ENCODE measurements around the gene EGLN1.
"Not testable (repeated sequence)": the region's sequence is repeated elsewhere in the genome, so short reads cannot be mapped to it uniquely, and the experiment has no call there.

The EGLN1 gene

DNA sequence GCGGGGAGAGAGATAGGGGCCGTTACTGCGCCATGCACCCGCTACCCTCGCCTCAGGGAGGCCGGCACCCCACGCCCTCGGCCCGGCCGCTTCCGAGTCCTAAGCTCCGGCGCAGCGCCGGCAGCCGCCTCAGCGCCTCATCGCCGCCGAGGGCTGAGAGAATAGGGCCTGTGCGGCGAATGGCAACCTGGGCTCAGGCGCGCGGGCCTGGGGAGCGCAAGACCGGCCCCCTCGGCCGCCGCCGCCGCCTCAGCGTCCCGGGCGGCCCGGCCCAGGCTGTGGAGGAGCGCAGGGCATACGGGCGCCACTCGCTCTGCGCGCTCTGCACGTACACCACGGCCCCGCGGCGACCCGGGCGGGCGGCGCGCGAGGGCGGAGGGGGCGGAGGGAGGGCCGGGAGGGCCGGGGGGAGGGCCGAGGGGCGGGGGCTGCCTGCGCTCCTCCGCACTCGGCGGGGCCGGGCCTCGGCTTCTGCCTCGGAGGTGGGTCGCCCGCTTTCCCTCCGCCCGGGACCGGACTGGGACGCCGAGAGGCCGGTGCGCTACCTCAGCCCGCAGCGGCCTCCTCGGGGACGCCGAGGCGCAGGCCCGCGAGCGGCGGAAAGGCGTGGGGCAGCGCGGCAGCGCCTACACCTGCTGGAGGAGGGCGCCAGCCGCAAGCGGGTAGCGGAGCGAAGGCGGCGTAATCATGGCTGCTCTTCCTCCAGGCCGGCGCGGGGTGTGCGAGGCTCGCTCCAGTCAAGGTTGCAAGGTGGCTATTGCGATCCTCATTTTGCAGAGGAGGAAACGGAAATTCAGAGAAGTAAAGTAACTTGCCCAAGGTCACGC is at the start of gene EGLN1:
TSS of gene EGLN1 (minus strand) at position 317 of the 827 bp plus-strand sequence. CDS start 399 bp downstream, outside the sequence.
- DNase-seq, result peak; percentile 73

DNA sequence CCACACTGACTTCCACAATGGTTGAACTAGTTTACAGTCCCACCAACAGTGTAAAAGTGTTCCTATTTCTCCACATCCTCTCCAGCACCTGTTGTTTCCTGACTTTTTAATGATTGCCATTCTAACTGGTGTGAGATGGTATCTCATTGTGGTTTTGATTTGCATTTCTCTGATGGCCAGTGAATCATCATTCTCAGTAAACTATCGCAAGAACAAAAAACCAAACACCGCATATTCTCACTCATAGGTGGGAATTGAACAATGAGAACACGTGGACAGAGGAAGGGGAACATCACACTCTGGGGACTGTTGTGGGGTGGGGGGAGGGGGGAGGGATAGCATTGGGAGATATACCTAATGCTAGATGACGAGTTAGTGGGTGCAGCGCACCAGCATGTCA is 49.4 kb upstream of the EGLN1 start:
- DNase-seq, result not testable (repeated sequence)

DNA sequence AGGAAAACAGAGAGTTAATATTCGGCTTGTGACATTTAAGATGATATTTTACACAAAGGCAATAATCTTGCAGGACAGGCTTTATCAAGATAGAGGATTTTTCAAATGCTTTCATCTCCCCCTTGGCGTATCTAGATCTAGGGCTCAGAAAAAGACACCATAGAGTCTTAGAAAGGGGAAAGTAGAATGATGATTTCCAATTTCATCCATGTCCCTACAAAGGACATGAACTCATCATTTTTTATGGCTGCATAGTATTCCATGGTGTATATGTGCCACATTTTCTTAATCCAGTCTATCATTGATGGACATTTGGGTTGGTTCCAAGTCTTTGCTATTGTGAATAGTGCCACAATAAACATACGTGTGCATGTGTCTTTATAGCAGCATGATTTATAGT is 48.9 kb upstream of the EGLN1 start:
- not testable (repeated sequence) for DNase-seq

DNA sequence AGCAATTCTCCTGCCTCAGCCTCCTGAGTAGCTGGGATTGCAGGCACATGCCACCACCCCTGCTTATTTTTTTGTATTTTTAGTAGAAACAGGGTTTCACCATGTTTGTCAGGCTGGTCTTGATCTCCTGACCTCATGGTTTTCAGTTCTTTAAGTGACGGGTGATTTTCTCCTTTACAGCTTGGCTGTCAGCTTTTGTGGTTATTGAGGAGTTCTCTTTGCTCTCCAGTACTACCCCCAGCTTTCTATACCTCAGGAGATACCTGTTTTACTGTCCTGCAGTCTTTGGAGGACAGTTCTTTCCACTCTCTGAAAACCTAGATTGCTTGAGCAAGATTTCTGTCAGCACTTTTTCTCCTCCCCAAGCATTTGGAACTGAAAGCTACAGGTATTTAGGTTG is 45.9 kb upstream of the EGLN1 start:
- DNase-seq, result no peak

DNA sequence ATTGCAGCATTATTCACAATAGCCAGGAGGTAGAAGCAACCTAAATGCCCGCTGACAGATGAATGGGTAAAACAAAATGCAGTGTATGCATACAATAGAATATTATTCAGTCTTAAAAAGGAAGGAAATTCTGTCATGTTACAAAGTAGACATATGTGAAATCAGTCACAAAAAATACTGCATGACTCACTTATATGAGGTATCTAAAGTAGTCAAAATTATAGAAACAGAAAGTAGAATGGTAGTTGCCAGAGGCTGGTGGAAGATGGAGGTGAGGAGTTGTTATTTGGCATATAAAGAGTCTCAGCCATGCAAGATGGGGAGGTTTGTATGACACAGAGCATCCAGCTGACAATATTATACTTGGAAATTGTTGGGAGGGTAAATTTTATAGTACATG is 43.0 kb upstream of the EGLN1 start:
- no peak for DNase-seq

DNA sequence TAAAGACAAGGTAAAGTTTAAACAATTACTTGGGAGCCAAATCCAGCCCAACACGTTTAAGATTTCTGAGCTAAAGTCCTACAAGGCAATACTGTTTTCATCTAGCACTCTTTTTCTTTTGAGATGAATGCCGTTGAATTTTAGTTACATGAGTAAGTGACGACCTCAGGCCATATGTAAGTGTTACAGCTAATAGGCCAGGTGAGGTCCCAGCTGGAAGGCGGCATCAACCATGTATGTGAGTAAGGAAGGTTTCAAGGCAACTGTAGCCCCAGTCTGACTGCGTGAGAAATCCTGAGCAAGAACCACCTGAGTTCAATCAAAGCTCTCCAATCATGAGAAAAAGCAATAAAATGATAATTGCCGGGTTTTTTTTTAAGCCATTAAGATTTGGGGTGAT is 41.5 kb upstream of the EGLN1 start:
- DNase-seq, result no peak

DNA sequence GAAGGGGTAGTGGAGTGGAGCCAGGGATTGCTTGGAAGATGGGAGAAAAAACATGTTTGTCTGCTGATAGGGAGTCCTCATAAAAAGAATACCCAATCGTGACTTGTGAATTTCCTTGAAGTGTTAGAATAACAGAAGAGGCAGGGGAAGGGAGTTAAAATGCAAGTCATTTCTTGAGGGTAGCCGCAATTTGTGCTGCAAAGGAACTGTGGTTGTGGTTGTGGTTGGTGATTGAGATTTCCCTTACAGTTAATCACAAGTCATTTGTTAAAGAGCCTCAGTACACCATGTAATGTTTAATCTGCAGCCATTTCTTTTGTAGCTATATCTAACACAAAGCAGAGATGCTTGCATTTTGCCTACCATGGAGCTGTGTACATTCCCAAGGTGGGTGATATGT is 38.5 kb upstream of the EGLN1 start:
- no peak for DNase-seq

DNA sequence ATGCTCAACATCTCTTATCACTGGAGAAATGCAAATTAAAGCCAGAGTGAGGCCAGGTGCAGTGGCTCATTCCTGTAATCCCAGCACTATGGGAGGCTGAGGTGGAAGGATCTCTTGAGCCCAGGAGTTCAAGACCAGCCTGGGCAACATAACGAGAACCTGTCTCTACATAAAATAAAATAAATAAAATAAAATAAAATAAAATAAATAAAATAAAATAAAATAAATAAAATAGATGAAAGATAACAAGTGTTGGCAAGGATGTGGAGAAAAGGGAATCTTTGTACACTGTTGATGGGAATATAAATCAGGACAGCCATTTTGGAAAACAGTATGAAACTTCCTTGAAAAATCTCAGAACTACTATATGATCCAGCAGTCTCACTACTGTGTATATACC is 37.4 kb upstream of the EGLN1 start:
- not testable (repeated sequence) for DNase-seq

DNA sequence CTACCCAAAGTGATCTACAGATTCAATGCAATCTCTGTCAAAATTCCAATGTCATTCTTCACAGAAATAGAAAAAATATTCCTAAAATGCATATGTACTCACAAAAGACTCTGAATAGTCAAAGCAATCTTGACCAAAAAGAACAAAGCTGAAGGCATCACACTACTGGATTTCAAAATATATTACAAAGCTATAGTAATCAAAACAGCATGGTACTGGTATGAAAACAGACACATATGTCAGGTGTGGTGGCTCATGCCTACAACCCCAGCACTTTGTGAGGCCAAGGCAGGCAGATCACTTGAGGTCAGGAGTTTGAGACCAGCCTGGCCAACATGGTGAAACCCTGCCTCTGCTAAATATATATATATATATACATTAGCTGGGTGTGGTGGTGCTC is 35.9 kb upstream of the EGLN1 start:
- DNase-seq, result not testable (repeated sequence)

DNA sequence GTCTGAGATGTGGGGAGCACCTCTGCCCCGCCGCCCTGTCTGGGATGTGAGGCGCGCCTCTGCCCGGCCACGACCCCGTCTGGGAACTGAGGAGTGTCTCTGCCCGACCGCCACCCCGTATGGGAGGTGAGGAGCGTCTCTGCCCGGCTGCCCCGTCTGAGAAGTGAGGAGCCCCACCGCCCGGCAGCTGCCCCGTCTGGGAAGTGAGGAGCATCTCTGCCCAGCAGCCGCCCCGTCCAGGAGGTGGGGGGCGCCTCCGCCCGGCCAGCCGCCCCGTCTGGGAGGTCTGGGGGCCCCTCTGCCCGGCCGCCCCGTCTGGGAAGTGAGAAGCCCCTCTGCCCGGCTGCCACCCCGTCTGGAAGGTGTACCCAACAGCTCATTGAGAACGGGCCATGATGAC is 32.0 kb upstream of the EGLN1 start:
- DNase-seq, result not testable (repeated sequence)

DNA sequence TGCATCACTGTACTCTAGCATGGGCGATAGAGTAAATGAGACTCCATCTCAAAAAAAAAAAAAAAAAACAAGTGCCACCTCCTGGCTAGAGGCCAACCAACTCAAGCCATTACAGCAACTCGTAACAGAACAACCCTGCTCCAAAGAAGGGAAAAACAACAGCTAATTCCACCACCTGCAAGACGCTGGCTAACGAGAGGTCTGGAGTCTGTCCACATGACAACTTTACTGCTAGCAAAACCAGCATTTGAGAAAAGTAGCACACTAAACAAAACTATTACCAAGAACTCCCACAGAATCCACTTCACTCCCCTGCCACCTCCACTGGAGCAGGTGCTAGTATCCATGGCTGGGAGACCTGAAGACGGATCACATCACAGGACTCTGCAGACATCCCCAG is 24.1 kb upstream of the EGLN1 start:
- DNase-seq, result no peak

DNA sequence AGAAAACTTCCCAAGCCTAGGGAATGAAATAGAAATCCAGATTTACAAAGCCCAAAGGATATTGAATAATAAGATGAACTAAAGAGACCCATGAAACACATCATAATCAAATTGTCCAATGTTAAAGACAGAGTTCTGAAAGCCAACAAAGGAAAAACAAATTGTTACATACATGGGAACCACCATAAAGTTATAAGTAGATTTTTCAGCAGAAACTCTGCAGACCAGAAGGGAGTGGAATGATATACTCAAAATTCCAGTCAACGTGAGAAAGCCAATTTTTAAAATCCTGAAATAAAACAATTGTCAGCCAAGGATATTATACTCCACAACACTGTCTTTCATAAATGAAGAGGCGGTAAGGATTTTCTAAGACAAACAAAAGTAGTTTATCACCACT is 22.0 kb upstream of the EGLN1 start:
- no peak for DNase-seq

DNA sequence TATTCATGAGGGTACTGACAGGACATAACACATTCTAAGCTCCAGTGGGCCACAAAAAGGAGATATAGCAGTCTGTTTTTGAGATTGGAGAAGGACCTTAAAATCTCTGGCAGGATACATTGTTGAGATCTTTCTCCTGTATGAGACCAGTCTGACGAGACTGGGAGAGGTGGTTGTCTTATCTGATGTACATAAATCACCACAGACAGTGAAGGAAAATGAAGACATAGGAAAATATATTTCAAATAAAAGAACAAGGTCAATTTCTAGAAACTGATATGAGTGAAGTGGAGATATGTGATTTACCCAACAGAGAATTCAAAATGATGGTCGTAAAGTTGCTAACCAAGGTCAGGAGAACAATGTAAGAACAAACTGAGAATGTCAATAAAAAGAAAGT is 21.3 kb upstream of the EGLN1 start:
- no peak for DNase-seq

DNA sequence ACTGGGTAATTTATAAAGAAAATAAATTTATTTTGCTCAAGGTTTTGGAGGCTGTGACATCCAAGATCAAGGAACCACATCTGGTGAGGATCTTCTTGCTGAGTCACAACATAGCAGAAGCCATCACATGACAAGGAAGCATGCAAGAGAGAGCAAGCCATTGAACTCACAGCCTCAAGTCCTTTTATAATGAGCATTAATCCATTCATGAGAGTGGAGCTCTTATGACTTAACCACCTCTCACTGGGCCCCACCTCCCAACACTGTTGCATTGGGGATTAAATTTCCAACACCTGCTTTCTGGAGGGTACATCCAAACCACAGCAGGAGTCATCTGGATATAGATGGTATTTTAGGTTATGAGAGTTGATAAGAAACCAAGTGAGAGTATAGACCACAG is 20.6 kb upstream of the EGLN1 start:
- DNase-seq, result no peak

DNA sequence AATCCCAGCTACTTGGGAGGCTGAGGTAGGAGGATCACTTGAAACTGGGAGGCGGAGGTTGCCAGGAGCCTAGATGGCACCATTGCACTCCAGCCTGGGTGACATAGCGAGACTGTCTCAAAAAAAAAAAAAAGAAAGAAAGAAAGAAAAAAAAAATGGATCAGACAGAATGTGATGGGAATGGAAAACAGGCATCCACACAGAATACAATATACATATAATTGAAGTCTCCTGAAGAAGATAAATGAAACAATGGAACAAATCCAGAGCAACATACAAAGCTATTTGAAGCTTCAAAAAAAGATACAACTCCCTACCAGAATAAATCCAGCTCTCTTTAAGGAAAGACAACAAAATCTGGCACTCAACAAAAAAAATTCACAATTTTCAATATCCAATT is 10.9 kb upstream of the EGLN1 start:
- DNase-seq, result no peak

DNA sequence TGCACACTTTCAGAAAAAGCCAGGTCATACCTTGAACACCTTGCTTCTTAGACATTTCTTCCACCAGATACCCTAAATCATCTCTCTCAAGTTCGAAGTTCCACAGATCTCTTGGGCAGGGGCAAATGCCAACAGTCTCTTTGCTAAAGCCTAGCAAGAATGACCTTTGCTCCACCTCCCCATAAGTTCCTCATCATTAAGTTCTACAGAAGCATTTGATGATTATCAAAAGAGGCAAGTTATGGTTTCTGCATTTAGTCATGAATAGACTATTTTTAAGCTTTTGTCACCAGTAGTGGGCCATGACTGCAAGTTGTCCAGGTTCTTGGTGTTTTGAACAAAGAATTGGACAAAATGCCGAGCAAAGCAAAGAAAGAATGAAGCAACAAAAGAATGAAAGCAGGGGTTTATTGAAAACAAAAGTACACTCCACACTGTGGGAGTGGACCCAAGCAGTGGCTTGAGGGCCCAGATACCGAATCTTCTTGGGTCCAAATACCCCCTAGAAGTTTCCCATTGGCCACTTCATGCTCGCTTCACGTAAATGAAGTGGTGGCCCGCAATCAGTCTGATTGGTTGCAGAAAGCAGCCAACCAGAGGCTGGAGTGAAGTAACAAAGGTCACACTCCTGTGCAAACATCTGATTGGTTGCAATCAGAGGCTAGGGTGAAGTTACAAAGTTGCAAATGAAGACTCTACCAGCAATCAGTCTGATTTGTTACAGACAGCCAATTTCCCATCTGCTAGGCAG is 9.8 kb upstream of the EGLN1 start:
- DNase-seq, result no peak

DNA sequence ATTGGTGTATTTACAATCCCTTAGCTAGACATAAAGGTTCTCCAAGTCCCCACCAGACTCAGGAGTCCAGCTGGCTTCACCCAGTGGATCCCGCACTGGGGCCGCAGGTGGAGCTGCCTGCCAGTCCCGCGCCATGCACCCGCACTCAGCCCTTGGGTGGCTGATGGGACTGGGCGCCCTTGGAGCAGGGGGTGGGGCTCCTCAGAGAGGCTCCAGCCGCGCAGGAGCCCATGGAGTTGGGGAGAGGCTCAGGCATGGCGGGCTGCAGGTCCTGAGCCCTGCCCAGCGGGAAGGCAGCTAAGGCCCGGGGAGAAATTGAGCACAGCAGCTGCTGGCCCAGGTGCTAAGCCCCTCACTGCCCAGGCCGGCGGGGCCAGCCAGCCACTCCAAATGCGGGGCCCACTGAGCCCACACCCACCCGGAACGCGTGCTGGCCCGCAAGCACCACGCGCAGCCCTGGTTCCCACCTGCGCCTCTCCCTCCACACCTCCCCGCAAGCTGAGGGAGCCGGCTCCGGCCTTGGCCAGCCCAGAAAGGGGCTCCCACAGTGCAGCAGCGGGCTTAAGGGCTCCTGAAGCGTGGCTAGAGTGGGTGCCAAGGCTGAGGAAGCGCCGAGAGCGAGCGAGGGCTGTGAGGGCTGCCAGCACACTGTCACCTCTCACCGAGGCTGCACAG is 8.7 kb upstream of the EGLN1 start:
- DNase-seq, result not testable (repeated sequence)

DNA sequence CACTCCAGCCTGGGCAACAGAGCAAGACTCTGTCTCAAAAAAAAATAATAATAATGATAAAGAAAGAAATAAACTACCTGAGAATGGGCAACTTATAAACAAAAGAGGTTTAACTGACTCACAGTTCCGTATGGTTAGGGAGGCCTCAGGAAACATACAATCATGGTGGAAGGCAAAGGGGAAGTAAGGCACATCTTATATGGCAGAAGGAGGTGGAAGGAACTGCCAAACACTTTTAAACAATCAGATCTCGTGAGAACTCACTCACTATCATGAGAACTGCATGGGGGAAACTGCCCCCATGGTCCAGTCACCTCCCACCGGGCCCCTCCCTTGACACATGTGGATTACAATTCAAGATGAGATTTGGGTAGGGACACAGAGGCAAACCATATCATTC is 6.3 kb upstream of the EGLN1 start:
- no peak for DNase-seq

DNA sequence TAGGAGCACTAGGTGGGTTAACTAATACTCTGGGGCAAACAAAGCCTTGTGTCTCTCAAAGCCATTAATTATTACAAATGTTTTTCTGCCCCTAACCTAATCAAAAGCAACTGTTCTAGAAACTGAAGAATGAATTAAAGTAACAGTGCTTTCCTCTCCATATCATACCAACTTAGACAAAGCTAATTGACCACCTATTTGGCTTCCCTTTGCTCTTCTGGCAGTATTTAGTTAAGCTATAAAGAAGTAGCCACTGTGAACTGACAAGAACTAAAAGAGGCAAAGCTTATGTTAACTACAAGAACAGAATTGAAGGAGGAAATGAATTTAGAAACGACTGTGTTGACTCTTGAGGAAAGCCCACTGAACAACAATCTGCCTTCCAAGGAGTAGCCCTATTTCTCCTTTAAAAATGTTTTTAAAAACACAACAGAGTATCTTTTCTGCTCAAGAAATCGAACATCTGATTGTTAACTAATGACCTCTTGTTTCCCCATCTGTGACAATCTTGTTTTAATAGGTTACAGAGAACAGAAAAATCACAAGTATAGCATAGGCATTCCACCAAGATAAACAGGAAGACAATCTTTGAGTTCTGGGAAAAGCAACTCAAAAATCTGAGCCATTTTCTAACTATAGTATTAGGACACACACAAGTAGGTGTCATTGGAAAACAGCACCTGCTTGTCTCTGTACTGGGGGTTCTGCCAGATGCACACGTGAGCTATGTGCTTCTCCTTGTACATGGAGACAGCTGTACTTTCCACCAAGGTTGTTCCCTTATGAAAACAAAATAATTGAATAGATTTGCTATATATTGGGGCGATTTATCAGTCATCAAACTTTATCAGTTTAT is 3.1 kb upstream of the EGLN1 start:
- peak; percentile 3 for DNase-seq

DNA sequence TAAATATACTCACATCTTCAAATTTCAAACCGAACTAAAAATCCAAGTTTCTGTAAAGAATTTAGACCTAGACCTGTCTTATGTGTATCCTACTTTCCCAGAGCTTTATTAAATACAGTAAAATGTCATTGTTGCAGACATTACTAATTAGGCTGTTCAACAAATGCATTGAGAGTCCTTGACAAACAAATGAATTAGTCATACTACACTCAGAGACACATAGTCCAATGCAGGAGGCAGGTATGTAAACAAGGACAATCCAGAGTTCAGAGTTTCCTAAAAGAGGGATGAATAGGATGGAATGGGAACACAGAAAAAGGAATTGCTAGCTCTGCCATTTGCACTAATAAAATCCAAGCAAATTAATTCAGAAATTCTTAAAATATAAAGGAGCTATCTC is 1.6 kb upstream of the EGLN1 start:
- DNase-seq, result peak; percentile 63

DNA sequence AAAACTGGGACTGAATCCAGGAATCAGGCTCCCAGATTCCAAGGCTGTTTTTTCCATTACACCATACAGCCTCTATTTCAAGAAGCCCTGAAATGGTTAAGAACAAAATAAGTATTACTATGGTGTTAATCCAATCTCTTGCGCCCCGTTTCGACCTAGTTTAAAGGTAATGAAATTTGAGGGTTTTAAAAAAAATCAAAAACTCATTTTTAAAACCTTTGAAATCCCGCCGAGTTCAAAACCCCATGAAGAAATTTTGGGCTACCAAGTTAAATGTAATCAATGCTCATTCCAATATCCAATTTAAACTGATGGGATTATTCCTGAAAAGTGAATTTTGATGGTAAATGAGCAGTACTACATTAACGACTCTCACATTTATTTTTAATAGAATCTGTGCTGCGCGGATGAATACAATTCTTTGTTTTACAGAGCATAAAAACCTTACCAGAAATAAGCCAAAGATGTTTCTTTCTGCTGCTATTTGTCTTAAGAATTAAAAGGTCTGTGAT is 767 bp upstream of the EGLN1 start:
- no peak for DNase-seq

DNA sequence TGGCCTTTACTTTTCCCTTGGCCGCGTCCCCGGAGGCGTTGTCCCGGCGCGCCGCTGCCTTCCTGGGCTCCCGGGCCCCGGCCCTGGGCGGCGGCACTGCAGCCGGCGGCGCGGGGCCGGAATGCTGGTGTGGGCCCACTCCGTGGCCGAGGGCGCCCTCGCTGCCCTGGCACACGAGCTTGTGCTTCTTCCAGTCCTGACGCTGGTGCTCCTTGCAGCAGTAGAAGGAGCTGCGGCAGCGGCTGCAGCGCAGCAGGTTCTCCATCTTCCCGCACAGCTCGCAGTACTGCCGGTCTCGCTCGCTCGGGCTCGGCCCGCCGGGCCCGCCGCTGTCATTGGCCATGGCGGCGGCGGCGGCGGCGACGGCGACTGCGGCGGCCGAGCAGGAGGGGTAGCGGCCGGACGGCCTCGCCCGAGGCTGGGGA is 529 bp downstream of the EGLN1 start:
- DNase-seq, result no peak
